Measurements from ENCODE around the gene TEAD1. TPM values are rescaled to one million over a fixed set of nuclear protein-coding genes. Genes with fewer than 3 reads are reported as not detected.

The TEAD1 gene
- polyA plus RNA-seq, 1 experiment, result 79.2 TPM

DNA sequence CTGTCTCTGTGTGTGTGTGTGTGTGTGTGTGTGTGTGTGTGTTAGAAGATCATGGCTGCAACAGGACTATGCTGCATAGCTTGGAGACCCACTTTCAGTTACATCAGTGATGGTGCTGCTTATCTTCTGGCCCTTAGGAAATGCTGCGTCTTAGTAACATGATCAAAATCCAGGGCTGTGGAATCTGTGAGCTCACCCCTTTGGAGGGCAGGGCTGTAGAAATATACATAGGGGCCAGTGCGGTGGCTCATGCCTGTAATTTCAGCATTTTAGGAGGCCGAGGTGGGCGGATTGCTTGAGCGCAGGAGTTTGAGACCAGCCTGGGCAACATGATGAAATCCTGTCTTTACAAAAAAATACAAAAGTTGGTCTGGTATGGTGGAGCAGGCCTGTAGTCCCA is 183.4 kb downstream of the TEAD1 start:
- no peaks in the 10 kb centered on the region for H3K36me3 ChIP-seq (ENCODE audit: control insufficient read depth, insufficient read depth, low read length)
- H3K4me3 ChIP-seq (ENCODE audit: low read depth, low read length), result no peak overlapping the region
- POLR2A ChIA-PET, result no interaction called here
- no peaks in the 10 kb centered on the region for H3K27me3 ChIP-seq (ENCODE audit: control insufficient read depth, insufficient read depth, low read length)
- TF ChIP-seq, protein P1, sequence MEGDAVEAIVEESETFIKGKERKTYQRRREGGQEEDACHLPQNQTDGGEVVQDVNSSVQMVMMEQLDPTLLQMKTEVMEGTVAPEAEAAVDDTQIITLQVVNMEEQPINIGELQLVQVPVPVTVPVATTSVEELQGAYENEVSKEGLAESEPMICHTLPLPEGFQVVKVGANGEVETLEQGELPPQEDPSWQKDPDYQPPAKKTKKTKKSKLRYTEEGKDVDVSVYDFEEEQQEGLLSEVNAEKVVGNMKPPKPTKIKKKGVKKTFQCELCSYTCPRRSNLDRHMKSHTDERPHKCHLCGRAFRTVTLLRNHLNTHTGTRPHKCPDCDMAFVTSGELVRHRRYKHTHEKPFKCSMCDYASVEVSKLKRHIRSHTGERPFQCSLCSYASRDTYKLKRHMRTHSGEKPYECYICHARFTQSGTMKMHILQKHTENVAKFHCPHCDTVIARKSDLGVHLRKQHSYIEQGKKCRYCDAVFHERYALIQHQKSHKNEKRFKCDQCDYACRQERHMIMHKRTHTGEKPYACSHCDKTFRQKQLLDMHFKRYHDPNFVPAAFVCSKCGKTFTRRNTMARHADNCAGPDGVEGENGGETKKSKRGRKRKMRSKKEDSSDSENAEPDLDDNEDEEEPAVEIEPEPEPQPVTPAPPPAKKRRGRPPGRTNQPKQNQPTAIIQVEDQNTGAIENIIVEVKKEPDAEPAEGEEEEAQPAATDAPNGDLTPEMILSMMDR (IDR thresholded peaks at IDR 0.05; ENCODE audit: insufficient read depth, low read depth, low read length), result no peak
- DNase-seq (ENCODE audit: low read depth), result no peak
- CTCF ChIA-PET, result interaction anchor here (0.6 to 1.9 kb wide), 5 partner anchors 11 to 88 kb away, joined by 3 to 7 read pairs (median 4); no protein-coding TSS in a partner anchor

DNA sequence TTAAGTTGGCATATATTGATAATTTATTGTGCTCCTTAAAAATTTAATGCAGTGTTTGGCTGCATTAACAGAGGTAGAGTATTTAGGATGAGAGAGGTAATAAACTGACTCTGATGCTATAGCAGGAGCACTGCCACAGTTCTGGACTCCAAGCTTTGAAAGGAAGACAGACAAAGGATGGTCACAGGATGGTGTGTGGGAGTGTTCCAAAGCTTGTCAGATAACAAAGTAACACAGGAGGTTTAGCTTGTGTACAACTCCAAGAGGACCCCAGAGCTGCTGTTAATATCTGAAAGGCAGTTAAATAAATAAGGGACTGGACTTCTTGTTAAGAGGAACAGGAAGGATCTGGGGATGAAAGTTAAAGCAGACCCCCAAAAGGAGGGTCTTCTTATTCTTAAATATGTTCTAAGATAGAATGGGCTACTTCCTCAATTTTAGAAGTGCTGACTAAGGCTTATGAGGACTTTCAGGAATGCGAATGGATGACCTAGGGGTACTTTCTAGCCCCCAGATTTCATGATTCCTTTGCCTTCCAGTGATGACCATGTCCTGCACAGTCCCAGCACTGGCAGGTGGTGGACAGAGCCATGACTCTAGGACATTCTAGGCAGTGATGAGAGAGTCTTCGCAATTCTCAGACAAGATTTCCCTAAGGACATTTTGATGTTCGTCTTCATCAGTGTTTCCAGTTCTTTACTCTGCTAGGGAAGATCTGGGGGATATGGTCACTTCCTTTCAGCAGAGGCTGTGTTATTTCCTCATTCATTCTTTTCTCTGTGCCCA is 185.8 kb downstream of the TEAD1 start:
- CTCF ChIA-PET, result interaction anchor here (1.3 kb wide), 1 partner anchor 11 kb away, joined by 5 read pairs; no protein-coding TSS in a partner anchor
- Histone ChIP-seq H3K36me3 (ENCODE audit: control insufficient read depth, insufficient read depth, low read length) (no peaks in the 10 kb centered on the region), H3K4me3 (ENCODE audit: low read depth, low read length) (no peak overlapping the region), H3K27me3 (ENCODE audit: control insufficient read depth, insufficient read depth, low read length) (no peaks in the 10 kb centered on the region)
- DNase-seq (ENCODE audit: low read depth), result no peak
- TF ChIP-seq, protein P1 (IDR thresholded peaks at IDR 0.05; ENCODE audit: insufficient read depth, low read depth, low read length), result no peak
- POLR2A ChIA-PET, result no interaction called here

DNA sequence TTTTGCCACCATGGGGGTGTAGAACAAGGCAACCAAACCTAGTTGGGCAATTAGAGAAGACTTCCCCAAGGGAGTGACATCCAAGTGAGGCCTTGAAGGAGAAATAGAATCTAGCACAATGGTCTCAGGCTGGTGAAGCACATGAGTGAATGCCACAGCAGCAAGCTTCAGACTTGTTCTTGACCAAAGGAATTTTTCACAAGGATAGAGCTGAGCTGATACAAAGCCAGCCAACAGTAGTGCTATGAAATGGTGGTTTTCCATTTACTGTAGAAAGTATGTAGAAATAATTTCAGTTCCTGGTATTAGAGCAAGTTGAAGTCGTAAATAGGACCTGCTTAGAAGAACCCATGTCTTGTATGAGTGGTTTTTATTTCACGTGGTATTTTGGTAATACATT is 186.6 kb downstream of the TEAD1 start:
- CTCF ChIA-PET, result interaction anchor here (0.9 to 1.3 kb wide), 2 partner anchors 10 to 28 kb away, joined by 4 read pairs; no protein-coding TSS in a partner anchor

DNA sequence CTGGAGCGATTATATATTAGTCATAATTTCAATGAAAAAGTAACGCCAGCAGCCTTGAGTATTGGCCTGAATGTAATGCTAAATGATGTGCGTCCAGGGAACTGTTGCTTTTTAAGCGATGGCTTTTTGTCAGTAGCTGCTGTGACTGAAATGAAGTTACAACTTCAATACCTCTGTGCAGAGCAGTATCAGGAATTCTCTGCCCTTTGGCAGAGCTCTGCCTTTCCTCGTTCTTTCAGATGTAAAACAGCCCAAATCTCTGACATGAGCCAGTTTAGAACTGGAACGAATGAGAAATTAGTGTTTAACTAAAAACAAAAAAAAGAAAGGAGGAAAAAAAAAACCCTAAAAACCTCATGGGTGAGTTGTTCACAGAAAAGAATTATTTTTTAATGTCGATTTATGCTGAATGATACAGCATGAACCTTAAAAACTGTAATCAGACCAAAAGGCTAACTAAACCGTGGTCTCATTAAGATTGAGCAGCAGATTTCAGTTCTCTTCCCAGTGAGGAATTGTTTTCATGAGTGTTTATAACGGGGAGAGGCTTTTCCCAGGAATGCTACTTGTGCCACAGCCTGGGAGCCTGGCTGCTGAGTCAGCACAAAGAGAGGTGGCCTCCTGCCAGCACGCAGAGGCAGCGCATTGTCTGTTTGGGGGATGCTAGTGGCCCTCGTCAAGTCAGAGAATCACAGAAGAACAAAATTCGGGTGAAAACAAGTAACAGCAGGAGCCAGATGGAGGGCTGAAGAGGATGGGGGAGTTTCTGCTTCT is 188.7 kb downstream of the TEAD1 start:
- no peaks in the 10 kb centered on the region for H3K27me3 ChIP-seq (ENCODE audit: control insufficient read depth, insufficient read depth, low read length)
- ChIA-PET POLR2A (no interaction called here), CTCF (no interaction called here)
- TF ChIP-seq, protein P1 (IDR thresholded peaks at IDR 0.05; ENCODE audit: insufficient read depth, low read depth, low read length), result no peak
- no peak for DNase-seq (ENCODE audit: low read depth)
- no peaks in the 10 kb centered on the region; the same call in 1 of the 2 replicates for H3K36me3 ChIP-seq (ENCODE audit: control insufficient read depth, insufficient read depth, low read length)
- H3K4me3 ChIP-seq (ENCODE audit: low read depth, low read length), result no peak overlapping the region

More for the DNA sequence above, 186.6 kb downstream of the TEAD1 start:
- TF ChIP-seq, protein P1 (IDR thresholded peaks at IDR 0.05; ENCODE audit: insufficient read depth, low read depth, low read length), result no peak
- POLR2A ChIA-PET, result interaction anchor here (0.6 to 0.7 kb wide), 2 partner anchors 9 to 16 kb away, joined by 3 read pairs; no protein-coding TSS in a partner anchor
- no peak for DNase-seq (ENCODE audit: low read depth)
- Histone ChIP-seq H3K27me3 (ENCODE audit: control insufficient read depth, insufficient read depth, low read length) (no peaks in the 10 kb centered on the region), H3K36me3 (ENCODE audit: control insufficient read depth, insufficient read depth, low read length) (no peaks in the 10 kb centered on the region), H3K4me3 (ENCODE audit: low read depth, low read length) (no peak overlapping the region)

DNA sequence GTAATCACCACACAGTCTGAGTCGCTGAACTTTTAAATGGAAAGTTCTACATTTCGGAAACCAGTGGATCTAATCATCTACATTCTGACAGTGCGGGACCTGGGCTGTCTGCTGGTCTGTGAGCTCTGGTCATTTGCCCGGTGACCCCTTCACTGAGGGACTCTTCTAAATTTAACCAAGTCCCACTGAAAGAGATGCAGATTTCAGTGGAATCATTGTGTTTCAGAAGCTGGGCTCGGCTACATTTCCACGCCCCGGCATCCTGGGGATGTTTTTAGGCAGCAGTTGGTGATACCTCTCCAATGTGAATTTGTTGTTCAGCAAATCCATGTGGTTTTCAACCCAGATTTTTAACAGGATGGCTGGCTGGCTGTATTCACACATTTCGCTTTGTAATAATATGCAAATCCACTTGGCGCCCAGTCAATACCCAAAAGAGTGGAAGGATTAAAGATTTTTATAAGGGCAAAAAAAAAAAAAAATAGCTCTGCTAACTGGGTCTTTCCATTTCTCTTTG is 189.4 kb downstream of the TEAD1 start:
- POLR2A ChIA-PET, result no interaction called here
- CTCF ChIA-PET, result interaction anchor here (1.0 kb wide), 1 partner anchor 25 kb away, joined by 4 read pairs; no protein-coding TSS in a partner anchor
- Histone ChIP-seq H3K36me3 (ENCODE audit: control insufficient read depth, insufficient read depth, low read length) (no peaks in the 10 kb centered on the region; the same call in 1 of the 2 replicates), H3K27me3 (ENCODE audit: control insufficient read depth, insufficient read depth, low read length) (no peaks in the 10 kb centered on the region), H3K4me3 (ENCODE audit: low read depth, low read length) (no peak overlapping the region)
- TF ChIP-seq, protein P1 (IDR thresholded peaks at IDR 0.05; ENCODE audit: insufficient read depth, low read depth, low read length), result no peak
- DNase-seq (ENCODE audit: low read depth), result no peak

Measured in BJ (cell line).